HepG2 (cell line): ENCODE data around the gene CPEB4. TPM values are rescaled to one million over a fixed set of nuclear protein-coding genes. Genes with fewer than 3 reads are reported as not detected.

Source experiments
- ARID5B ChIP-seq: IDR thresholded peaks from 2 replicates; pipeline ENCODE4 v1.4.0; 2020; ENCODE audit warnings: mild to moderate bottlenecking, missing genetic modification reagents
- HMG20A ChIP-seq: IDR thresholded peaks from 2 replicates; pipeline ENCODE4 v1.6.1; 2016; ENCODE audit warnings: borderline replicate concordance
- MIER2 ChIP-seq: IDR thresholded peaks from 2 replicates; pipeline ENCODE4 v1.6.1; 2016; ENCODE audit warnings: missing biosample characterization, missing genetic modification reagents
- MLX ChIP-seq: IDR thresholded peaks from 2 replicates; pipeline ENCODE4 v1.6.1; 2016
- RXRA ChIP-seq: sonication (generic); formaldehyde crosslinking; IDR thresholded peaks from 2 replicates; pipeline ENCODE4 v1.5.1; 2020; ENCODE audit warnings: missing genetic modification reagents
- ZFY ChIP-seq: sonication (generic); formaldehyde crosslinking; IDR thresholded peaks from 2 replicates; pipeline ENCODE4 v1.4.0; 2020; ENCODE audit warnings: missing genetic modification reagents
- polyA plus RNA-seq, 8 experiments: library from polyadenylated mRNA; depleted of rRNA in 3 of 8; stranded (reverse) in 7 of 8; unstranded in 1 of 8; fragments of >200 nt; fragmentation: Illumina TruSeq in 4 of 8; extraction: Trizol in 4 of 8; gene quantifications; 2 replicates each; pipeline versions ENCODE4 v1.2.1 to v1.2.3, GENCODE V29; 2011 to 2016; ENCODE audit warnings: low read depth in 4 of 8, missing spikeins in 1 of 8, mixed read lengths in 1 of 8; ENCODE audit not compliant: insufficient read depth in 1 of 8
- total RNA-seq, 5 experiments: library from RNA; depleted of rRNA; stranded (reverse); fragments of >200 nt; fragmentation: Illumina TruSeq; extraction: Trizol; gene quantifications; 2 replicates each; pipeline ENCODE4 v1.2.3, GENCODE V29; 2016; ENCODE audit warnings: low read depth in 1 of 5
- TF ChIP-seq, protein P1 (sequence below): sonication (generic); formaldehyde crosslinking; IDR thresholded peaks from 2 replicates; pipeline ENCODE4 v1.5.1; 2020; ENCODE audit warnings: mild to moderate bottlenecking, missing genetic modification reagents
- TF ChIP-seq, protein P2 (sequence below): sonication (generic); formaldehyde crosslinking; IDR thresholded peaks from 2 replicates; pipeline ENCODE4 v1.4.0; 2020; ENCODE audit warnings: mild to moderate bottlenecking, missing genetic modification reagents
- TF ChIP-seq, protein P3 (sequence below): IDR thresholded peaks from 2 replicates; pipeline ENCODE4 v1.6.1; 2016; ENCODE audit warnings: mild to moderate bottlenecking

Gene CPEB4
- total and polyA plus RNA-seq, 2 of the 13 experiments (the other 11 are each of a cell fraction or from before 2014, with no cell fraction given), result 7.7 to 26.7 TPM

- TF ChIP-seq, protein P1, sequence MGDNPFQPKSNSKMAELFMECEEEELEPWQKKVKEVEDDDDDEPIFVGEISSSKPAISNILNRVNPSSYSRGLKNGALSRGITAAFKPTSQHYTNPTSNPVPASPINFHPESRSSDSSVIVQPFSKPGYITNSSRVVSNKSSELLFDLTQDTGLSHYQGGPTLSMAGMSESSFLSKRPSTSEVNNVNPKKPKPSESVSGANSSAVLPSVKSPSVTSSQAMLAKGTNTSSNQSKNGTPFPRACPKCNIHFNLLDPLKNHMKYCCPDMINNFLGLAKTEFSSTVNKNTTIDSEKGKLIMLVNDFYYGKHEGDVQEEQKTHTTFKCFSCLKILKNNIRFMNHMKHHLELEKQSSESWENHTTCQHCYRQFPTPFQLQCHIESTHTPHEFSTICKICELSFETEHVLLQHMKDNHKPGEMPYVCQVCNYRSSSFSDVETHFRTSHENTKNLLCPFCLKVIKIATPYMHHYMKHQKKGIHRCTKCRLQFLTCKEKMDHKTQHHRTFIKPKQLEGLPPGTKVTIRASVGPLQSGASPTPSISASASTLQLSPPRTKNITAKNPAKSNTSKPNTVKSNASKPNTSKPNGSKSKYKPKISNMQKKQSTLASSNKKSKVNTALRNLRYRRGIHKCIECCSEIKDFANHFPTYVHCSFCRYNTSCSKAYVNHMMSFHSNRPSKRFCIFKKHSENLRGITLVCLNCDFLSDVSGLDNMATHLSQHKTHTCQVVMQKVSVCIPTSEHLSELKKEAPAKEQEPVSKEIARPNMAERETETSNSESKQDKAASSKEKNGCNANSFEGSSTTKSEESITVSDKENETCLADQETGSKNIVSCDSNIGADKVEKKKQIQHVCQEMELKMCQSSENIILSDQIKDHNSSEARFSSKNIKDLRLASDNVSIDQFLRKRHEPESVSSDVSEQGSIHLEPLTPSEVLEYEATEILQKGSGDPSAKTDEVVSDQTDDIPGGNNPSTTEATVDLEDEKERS (CRISPR knock-in tag), result no peak
- TF ChIP-seq RXRA (CRISPR knock-in tag), result peak; percentile 48; the same call in 1 of the 2 replicates
- 0 out of 2 replicates have a peak, but pooled peaks have one; percentile 43 for TF ChIP-seq MIER2 (CRISPR knock-in tag)
- peak; percentile 90; the same call in 1 of the 2 replicates for TF ChIP-seq HMG20A (CRISPR knock-in tag)
- TF ChIP-seq, protein P2, sequence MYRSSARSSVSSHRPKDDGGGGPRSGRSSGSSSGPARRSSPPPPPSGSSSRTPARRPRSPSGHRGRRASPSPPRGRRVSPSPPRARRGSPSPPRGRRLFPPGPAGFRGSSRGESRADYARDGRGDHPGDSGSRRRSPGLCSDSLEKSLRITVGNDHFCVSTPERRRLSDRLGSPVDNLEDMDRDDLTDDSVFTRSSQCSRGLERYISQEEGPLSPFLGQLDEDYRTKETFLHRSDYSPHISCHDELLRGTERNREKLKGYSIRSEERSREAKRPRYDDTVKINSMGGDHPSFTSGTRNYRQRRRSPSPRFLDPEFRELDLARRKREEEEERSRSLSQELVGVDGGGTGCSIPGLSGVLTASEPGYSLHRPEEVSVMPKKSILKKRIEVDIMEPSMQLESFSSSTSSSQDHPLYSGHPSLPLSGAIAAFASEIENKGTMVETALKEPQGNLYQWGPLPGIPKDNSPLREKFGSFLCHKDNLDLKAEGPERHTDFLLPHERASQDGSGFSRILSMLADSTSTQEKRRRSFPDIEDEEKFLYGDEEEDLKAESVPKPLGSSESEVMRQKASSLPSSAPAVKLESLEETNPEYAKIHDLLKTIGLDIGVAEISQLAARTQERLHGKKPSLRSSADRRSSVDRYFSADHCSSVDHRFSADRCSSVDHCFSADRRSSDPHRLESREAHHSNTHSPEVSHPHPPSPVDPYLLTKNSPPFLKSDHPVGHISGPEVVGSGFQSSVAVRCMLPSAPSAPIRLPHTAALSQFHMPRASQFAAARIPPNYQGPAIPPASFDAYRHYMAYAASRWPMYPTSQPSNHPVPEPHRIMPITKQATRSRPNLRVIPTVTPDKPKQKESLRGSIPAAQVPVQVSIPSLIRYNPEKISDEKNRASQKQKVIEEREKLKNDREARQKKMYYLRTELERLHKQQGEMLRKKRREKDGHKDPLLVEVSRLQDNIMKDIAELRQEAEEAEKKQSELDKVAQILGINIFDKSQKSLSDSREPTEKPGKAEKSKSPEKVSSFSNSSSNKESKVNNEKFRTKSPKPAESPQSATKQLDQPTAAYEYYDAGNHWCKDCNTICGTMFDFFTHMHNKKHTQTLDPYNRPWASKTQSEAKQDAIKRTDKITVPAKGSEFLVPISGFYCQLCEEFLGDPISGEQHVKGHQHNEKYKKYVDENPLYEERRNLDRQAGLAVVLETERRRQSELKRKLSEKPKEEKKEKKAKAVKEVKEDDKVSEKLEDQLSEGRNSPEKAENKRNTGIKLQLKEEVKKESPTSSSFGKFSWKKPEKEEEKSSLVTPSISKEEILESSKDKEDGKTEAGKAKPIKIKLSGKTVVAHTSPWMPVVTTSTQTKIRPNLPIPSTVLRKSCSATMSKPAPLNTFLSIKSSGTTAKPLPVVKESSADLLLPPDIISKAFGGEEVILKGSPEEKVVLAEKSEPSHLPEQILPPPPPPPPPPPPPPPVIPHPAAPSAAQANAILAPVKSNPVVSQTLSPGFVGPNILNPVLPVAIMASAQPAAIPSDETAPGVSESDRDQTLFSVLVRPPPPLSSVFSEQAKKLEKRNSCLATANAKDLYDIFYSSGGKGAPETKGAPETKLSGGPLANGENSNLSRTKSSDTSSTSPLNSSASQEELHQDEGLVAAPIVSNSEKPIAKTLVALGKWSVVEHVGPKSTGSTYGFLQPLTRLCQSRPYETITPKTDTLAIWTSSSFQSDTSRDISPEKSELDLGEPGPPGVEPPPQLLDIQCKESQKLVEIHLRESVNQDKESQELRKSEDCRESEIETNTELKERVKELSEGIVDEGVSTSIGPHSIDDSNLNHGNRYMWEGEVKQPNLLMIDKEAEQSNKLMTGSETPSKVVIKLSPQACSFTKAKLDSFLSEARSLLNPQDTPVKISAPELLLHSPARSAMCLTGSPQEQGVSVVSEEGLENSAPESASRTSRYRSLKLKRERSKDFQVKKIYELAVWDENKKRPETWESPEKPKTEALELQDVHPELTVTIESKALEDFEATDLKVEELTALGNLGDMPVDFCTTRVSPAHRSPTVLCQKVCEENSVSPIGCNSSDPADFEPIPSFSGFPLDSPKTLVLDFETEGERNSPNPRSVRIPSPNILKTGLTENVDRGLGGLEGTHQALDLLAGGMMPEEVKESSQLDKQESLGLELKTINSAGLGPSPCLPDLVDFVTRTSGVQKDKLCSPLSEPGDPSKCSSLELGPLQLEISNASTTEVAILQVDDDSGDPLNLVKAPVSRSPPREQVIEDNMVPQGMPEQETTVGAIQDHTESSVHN (CRISPR knock-in tag), result 0 out of 2 replicates have a peak, but pooled peaks have one; percentile 22
- TF ChIP-seq MLX, result peak; percentile 96
- peak; percentile 55 for TF ChIP-seq ZFY (CRISPR knock-in tag)
- TF ChIP-seq, protein P3, sequence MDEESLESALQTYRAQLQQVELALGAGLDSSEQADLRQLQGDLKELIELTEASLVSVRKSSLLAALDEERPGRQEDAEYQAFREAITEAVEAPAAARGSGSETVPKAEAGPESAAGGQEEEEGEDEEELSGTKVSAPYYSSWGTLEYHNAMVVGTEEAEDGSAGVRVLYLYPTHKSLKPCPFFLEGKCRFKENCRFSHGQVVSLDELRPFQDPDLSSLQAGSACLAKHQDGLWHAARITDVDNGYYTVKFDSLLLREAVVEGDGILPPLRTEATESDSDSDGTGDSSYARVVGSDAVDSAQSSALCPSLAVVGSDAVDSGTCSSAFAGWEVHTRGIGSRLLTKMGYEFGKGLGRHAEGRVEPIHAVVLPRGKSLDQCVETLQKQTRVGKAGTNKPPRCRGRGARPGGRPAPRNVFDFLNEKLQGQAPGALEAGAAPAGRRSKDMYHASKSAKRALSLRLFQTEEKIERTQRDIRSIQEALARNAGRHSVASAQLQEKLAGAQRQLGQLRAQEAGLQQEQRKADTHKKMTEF (CRISPR knock-in tag), result peak; percentile 86
- TF ChIP-seq ARID5B (CRISPR knock-in tag), result peak; percentile 94
Observed at GRCh38 chr5:173969167-173970049, 81.3 kb downstream of the CPEB4 start (continued).
